Measurements from ENCODE around the gene CAMP.
"Not testable (repeated sequence)": the region's sequence is repeated elsewhere in the genome, so short reads cannot be mapped to it uniquely, and the experiment has no call there.

CAMP gene

GRCh38 chr3:48258530-48258929 lies 35.2 kb downstream of the CAMP start:
- DNase-seq = no peak

DNA sequence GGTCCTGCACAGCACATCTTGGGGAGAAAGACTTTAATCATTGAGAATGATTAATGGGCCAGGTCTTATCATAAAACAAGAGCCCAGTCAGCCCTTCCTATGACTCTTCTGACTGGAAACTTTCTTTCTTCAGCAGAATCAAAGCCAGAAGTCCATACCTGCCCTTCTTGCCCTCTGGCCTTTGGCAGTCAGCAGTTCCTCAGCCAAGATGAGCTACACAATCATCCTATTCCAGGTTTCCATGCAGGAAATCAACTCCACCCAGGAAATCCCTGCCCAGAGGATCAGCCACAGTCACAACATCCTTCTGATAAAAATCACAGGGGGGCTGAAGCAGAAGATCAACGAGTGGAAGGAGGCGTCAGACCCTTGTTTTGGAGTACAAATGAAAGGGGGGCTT lies 44.5 kb downstream of the CAMP start:
- no peak for DNase-seq

DNA sequence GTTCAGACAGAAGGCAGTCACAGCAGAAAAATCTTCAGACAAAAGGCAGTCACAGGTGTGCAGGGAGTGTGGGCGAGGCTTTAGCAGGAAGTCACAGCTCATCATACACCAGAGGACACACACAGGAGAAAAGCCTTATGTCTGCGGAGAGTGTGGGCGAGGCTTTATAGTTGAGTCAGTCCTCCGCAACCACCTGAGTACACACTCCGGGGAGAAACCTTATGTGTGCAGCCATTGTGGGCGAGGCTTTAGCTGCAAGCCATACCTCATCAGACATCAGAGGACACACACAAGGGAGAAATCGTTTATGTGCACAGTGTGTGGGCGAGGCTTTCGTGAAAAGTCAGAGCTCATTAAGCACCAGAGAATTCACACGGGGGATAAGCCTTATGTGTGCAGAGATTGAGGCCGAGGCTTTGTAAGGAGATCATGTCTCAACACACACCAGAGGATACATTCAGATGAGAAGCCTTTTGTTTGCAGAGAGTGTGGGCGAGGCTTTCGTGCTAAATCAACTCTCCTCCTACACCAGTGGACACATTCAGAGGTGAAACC lies 45.2 kb downstream of the CAMP start:
- DNase-seq = peak; percentile 38

DNA sequence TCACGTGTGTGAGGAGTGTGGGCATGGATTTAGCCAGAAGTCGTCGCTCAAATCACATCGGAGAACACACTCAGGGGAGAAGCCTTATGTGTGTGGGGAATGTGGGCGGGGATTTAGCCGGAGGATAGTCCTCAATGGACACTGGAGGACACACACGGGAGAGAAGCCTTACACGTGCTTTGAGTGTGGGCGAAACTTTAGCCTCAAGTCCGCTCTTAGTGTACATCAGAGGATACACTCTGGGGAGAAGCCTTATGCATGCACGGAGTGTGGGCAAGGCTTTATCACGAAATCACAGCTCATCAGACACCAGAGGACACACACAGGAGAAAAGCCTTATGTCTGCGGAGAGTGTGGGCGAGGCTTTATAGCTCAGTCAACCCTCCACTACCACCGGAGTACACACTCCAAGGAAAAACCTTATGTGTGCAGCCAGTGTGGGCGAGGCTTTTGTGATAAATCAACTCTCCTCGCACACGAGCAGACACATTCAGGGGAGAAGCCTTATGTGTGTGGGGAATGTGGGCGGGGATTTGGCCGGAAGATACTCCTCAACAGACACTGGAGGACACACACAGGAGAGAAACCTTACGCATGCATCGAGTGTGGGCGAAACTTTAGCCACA lies 45.8 kb downstream of the CAMP start:
- peak; percentile 31 for DNase-seq

GRCh38 chr3:48269592-48269991 lies 46.3 kb downstream of the CAMP start:
- no peak for DNase-seq

GRCh38 chr3:48270306-48270705 lies 47.0 kb downstream of the CAMP start:
- no peak for DNase-seq

- not testable (repeated sequence) for DNase-seq
Measured at GRCh38 chr3:48271223-48271622, 47.9 kb downstream of the CAMP start.

DNA sequence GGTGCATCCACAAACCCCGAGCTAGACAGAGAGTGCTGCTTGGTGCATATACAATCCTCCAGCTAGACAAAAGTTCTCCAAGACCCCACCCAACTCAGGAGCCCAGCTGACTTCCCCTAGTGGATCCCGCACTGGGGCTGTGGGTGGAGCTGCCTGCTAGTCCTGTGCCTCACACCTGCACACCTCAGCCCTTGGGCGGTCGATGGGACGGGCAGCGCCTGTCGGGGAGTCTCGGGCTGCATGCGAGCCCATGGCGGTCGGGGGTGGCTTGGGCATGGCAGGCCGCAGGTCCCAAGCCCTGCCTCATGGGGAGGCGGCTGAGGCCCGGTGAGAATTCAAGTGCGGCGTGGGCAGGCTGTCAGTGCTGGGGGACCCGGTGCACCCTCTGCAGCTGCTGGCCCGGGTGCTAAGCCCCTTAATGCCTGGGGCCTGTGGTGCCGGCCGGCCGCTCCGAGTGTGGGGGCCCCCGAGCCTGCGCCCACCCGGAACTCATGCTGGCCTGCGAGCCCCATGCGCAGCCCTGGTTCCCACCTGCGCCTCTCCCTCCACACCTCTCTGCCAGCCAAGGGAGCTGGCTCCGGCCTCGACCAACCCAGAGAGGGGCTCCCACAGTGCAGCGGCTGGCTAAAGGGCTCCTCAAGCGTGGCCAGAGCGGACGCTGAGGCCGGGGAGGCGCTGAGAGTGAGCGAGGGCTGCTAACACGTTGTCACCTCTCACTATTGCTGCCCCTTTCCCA lies 48.6 kb downstream of the CAMP start:
- no peak for DNase-seq

GRCh38 chr3:48273594-48274211 lies 50.4 kb downstream of the CAMP start:
- peak; percentile 50 for DNase-seq

DNA sequence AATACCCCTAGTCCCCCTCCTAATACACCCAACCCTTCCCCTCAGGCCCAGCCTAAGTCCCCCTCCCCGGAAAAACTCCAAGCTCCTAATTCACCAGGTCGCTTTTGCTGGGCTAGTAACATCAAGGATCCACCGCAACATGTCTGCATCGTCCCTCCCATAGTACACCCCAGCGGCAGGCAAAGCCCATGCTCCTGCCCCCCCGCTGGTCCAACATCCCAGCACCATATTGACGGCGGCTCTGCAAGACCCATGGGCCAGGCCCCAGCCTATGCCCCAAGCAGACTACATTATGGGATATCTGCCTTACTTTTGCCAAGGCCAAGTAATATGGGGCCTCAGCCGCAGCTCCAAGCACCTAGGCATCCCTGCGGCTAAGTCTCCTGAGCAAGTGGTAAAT lies 51.2 kb downstream of the CAMP start:
- DNase-seq = no peak

All from right kidney (tissue), 1 donor.